Caco-2 (cell line): Measurements from ENCODE around the gene ADARB1. TPM values are rescaled to one million over a fixed set of nuclear protein-coding genes. Genes with fewer than 3 reads are reported as not detected.

Experiments
- BruUV-seq: library from RNA; stranded (reverse); fragments of 400-500 nt; replicated peaks from 2 replicates; lab custom pipeline; 2021; lab: Mats Ljungman, UMichigan
- CTCF ChIA-PET: fragments of 300-600 bp; sonication (Branson Sonifier 250); formaldehyde crosslinking; loops from one replicate; lab custom pipeline; 2022; ENCODE audit warnings: antibody characterized with exemption; lab: Charles Lee
- POLR2A ChIA-PET: fragments of 300-600 bp; sonication (Branson Sonifier 250); formaldehyde crosslinking; loops from one replicate; lab custom pipeline; 2022; ENCODE audit warnings: antibody characterized with exemption; lab: Charles Lee
- DNase-seq, 2 experiments: peaks; one replicate each; pipeline versions ENCODE4 v3.0.0 to v3.0.0-alpha.2; 2020 to 2022
- H3K27me3 ChIP-seq: replicated peaks from 2 replicates; pipeline ENCODE4 v1.6.0; 2011; ENCODE audit warnings: low read length; ENCODE audit not compliant: control insufficient read depth, insufficient read depth
- H3K36me3 ChIP-seq: 2 replicates; pipeline ENCODE4 v1.5.1; 2011; ENCODE audit warnings: low read length; ENCODE audit not compliant: control insufficient read depth, insufficient read depth
- H3K4me1 ChIP-seq: fragments of 250-450 bp; sonication (Bioruptor Pico); 2 replicates; pipeline ENCODE4 v1.5.1; 2020; ENCODE audit warnings: mild to moderate bottlenecking
- H3K4me3 ChIP-seq: 2 replicates; pipeline ENCODE4 v1.5.1; 2011; ENCODE audit warnings: low read depth, mild to moderate bottlenecking, control low read depth, low read length
- H3K9me3 ChIP-seq: fragments of 250-450 bp; sonication (Bioruptor Pico); 2 replicates; pipeline ENCODE4 v1.5.1; 2020; ENCODE audit warnings: mild to moderate bottlenecking, moderate library complexity
- H3K27ac Mint-ChIP-seq: one replicate; pipeline ENCODE4 v1.8.0; 2022; ENCODE audit warnings: mixed read lengths; ENCODE audit not compliant: unreplicated experiment
- H3K27me3 Mint-ChIP-seq: one replicate; pipeline ENCODE4 v1.8.0; 2022; ENCODE audit warnings: mixed read lengths; ENCODE audit not compliant: insufficient read depth, unreplicated experiment
- H3K36me3 Mint-ChIP-seq: one replicate; pipeline ENCODE4 v1.8.0; 2022; ENCODE audit warnings: mild to moderate bottlenecking, mixed read lengths; ENCODE audit not compliant: insufficient read depth, unreplicated experiment
- H3K4me1 Mint-ChIP-seq: one replicate; pipeline ENCODE4 v1.8.0; 2022; ENCODE audit warnings: low read depth, mixed read lengths; ENCODE audit not compliant: unreplicated experiment
- H3K4me3 Mint-ChIP-seq: one replicate; pipeline ENCODE4 v1.8.0; 2022; ENCODE audit warnings: mild to moderate bottlenecking, moderate library complexity, mixed read lengths; ENCODE audit not compliant: unreplicated experiment
- H3K9me3 Mint-ChIP-seq: one replicate; pipeline ENCODE4 v1.8.0; 2022; ENCODE audit warnings: mixed read lengths; ENCODE audit not compliant: unreplicated experiment
- CTCF ChIP-seq, 2 experiments: fragments of 200-600 bp in 1 of 2; IDR thresholded peaks; 1 replicate in 1 of 2; 2 replicates in 1 of 2; pipeline versions ENCODE4 v1.5.1 to v1.8.0; 2011 to 2022; ENCODE audit warnings: antibody characterized with exemption in 1 of 2, control low read depth in 1 of 2, inconsistent platforms in 1 of 2, low read depth in 1 of 2, low read length in 1 of 2, mild to moderate bottlenecking in 1 of 2, moderate library complexity in 1 of 2; ENCODE audit not compliant: insufficient read depth in 1 of 2, severe bottlenecking in 1 of 2, unreplicated experiment in 1 of 2
- intact Hi-C: fragments of 100-400 bp; cut with micrococcal nuclease; formaldehyde crosslinking; loops from one replicate; pipeline ENCODE4 v1.10.0; 2022; ENCODE audit not compliant: unreplicated experiment
- total RNA-seq: library from RNA; stranded (reverse); gene quantifications from 2 replicates; pipeline ENCODE4 v1.2.3, GENCODE V29; 2022

The ADARB1 gene
- total RNA-seq, 1 experiment from 2014 or later = 25.4 TPM

GRCh38 chr21:45260191-45260825, 185.9 kb downstream of the ADARB1 start:
- no peaks in the 10 kb centered on the region for H3K4me1 Mint-ChIP-seq
- H3K9me3 Mint-ChIP-seq = no peaks in the 10 kb centered on the region
- H3K4me3 Mint-ChIP-seq = no peak overlapping the region
- ChIA-PET CTCF (no interaction called here), POLR2A (no interaction called here)
- no peak overlapping the region for H3K27ac Mint-ChIP-seq
- Histone ChIP-seq H3K9me3 (no peaks in the 10 kb centered on the region), H3K4me3 (no peak overlapping the region), H3K4me1 (peaks cover 29% of the 10 kb centered on the region), H3K27me3 (no peaks in the 10 kb centered on the region), H3K36me3 (no peaks in the 10 kb centered on the region)
- DNase-seq = no peak
- intact Hi-C loops = no loop called here
- H3K27me3 Mint-ChIP-seq = no peaks in the 10 kb centered on the region
- peaks cover 29% of the 10 kb centered on the region for H3K36me3 Mint-ChIP-seq
- no peak for TF ChIP-seq CTCF (IDR thresholded peaks at IDR 0.05; ENCODE audit: insufficient read depth in 1 of 2, low read depth in 1 of 2, low read length in 1 of 2, severe bottlenecking in 1 of 2, unreplicated experiment in 1 of 2)
- BruUV-seq = no TSS peak

- TF ChIP-seq CTCF (IDR thresholded peaks at IDR 0.05; ENCODE audit: insufficient read depth in 1 of 2, low read depth in 1 of 2, low read length in 1 of 2, severe bottlenecking in 1 of 2, unreplicated experiment in 1 of 2) = no peak
- Mint-ChIP-seq H3K9me3 (no peaks in the 10 kb centered on the region), H3K4me3 (no peak overlapping the region), H3K27ac (no peak overlapping the region), H3K36me3 (peaks cover 37% of the 10 kb centered on the region), H3K4me1 (no peaks in the 10 kb centered on the region), H3K27me3 (no peaks in the 10 kb centered on the region)
- no peak for DNase-seq
- no peak overlapping the region for H3K4me3 ChIP-seq
- no peaks in the 10 kb centered on the region for H3K9me3 ChIP-seq
- intact Hi-C loops = no loop called here
- ChIA-PET CTCF (no interaction called here), POLR2A (no interaction called here)
- BruUV-seq = no TSS peak
- no peaks in the 10 kb centered on the region for H3K27me3 ChIP-seq
- peaks cover 29% of the 10 kb centered on the region for H3K4me1 ChIP-seq
- no peaks in the 10 kb centered on the region for H3K36me3 ChIP-seq
These were observed 186.7 kb downstream of the ADARB1 start for GRCh38 chr21:45261093-45261492.

GRCh38 chr21:45262041-45262581, 187.7 kb downstream of the ADARB1 start:
- H3K36me3 ChIP-seq = no peaks in the 10 kb centered on the region
- H3K4me1 ChIP-seq = peaks cover 18% of the 10 kb centered on the region
- H3K27me3 Mint-ChIP-seq = no peaks in the 10 kb centered on the region
- BruUV-seq = no TSS peak
- ChIA-PET POLR2A (no interaction called here), CTCF (interaction anchor here (0.5 kb wide), 1 partner anchor 322 kb away, joined by 3 read pairs; the partner anchor contains the start of gene SLX9)
- H3K27ac Mint-ChIP-seq = no peak overlapping the region
- no peak for TF ChIP-seq CTCF (IDR thresholded peaks at IDR 0.05; ENCODE audit: insufficient read depth in 1 of 2, low read depth in 1 of 2, low read length in 1 of 2, severe bottlenecking in 1 of 2, unreplicated experiment in 1 of 2)
- no peaks in the 10 kb centered on the region for H3K4me1 Mint-ChIP-seq
- intact Hi-C loops = no loop called here
- H3K4me3 ChIP-seq = no peak overlapping the region
- no peaks in the 10 kb centered on the region for H3K27me3 ChIP-seq
- H3K9me3 ChIP-seq = no peaks in the 10 kb centered on the region
- H3K36me3 Mint-ChIP-seq = peaks cover 47% of the 10 kb centered on the region
- H3K9me3 Mint-ChIP-seq = no peaks in the 10 kb centered on the region
- no peak overlapping the region for H3K4me3 Mint-ChIP-seq
- no peak for DNase-seq
